Activated B cell treated with CpG ODN at 0.5 μM for 24 hours (primary cell): Measurements from ENCODE around the gene NOXO1. TPM values are rescaled to one million over a fixed set of nuclear protein-coding genes. Genes with fewer than 3 reads are reported as not detected.

ENCODE experiments used
- ATAC-seq: fragments of 200-7000 bp; cut with Tn5 transposase; one replicate; pipeline ENCODE4 v1.10.0; 2021; ENCODE audit warnings: low read depth, mild to moderate bottlenecking, moderate library complexity
- CTCF ChIA-PET: fragments of 350-600 bp; sonication (Branson Sonifier 250); formaldehyde crosslinking; loops from one replicate; lab custom pipeline; 2021; ENCODE audit warnings: antibody characterized with exemption; lab: Charles Lee
- POLR2A ChIA-PET: fragments of 350-600 bp; sonication (Branson Sonifier 250); formaldehyde crosslinking; loops from one replicate; lab custom pipeline; 2021; ENCODE audit warnings: antibody characterized with exemption; lab: Charles Lee
- DNase-seq: peaks from one replicate; pipeline ENCODE4 v3.0.0; 2022
- H3K27ac Mint-ChIP-seq: one replicate; pipeline ENCODE4 v1.8.0; 2020; ENCODE audit warnings: mixed read lengths
- H3K27me3 Mint-ChIP-seq: one replicate; pipeline ENCODE4 v1.8.0; 2021; ENCODE audit warnings: mixed read lengths
- H3K36me3 Mint-ChIP-seq: one replicate; pipeline ENCODE4 v1.8.0; 2021; ENCODE audit warnings: low read depth, mixed read lengths
- H3K4me1 Mint-ChIP-seq: one replicate; pipeline ENCODE4 v1.8.0; 2021; ENCODE audit warnings: mixed read lengths
- H3K4me3 Mint-ChIP-seq: one replicate; pipeline ENCODE4 v1.8.0; 2020; ENCODE audit warnings: mild to moderate bottlenecking, mixed read lengths
- H3K9me3 Mint-ChIP-seq: one replicate; pipeline ENCODE4 v1.8.0; 2020; ENCODE audit warnings: mixed read lengths
- CTCF ChIP-seq: fragments of 200-600 bp; IDR thresholded peaks from one replicate; pipeline ENCODE4 v1.8.0; 2022; ENCODE audit warnings: antibody characterized with exemption, mild to moderate bottlenecking
- intact Hi-C: fragments of 100-400 bp; cut with micrococcal nuclease; formaldehyde crosslinking; loops from one replicate; pipeline ENCODE4 v1.15.1; 2024
- total RNA-seq: library from RNA; stranded (reverse); gene quantifications from 2 replicates; pipeline ENCODE4 v1.2.3, GENCODE V29; 2022

Gene NOXO1
- total RNA-seq, 1 donor from 2014 or later: 0.73 TPM

DNA sequence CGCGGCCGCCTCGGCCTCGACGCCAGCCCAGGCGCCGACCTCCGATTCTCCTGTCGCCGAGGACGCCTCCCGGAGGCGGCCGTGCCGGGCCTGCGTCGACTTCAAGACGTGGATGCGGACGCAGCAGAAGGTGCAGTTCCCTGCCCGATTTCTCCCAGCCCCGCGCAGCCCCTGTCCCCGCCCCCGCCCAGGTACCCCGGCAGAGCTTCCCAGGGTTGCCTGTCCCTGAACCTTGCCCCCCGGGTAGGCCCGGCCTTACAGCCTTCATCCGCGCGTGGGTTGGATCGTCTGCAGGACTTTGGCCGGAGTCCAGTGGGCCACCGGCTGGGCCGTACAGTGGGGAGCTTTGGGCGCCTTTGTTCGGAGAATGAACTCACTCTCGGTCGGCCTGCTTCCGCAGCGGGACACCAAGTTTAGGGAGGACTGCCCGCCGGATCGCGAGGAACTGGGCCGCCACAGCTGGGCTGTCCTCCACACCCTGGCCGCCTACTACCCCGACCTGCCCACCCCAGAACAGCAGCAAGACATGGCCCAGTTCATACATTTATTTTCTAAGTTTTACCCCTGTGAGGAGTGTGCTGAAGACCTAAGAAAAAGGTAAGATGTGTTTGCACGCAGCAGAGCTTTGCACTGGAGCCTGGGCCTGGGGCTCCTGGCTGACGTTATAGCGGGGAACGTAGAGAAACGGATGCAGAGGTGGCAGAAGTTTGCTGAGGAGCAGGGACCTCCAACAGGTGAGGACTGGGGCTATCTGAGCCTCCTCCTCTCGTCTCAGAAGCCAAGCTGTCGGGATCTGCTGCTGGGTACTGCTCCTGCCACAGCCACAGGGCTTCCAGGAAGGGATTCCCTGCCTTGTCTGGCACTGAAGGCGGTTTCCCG is 3.3 kb upstream of the NOXO1 start:
- peaks cover 16% of the 10 kb centered on the region for H3K36me3 Mint-ChIP-seq
- ChIA-PET POLR2A (interaction anchor here (0.6 to 21.9 kb wide), 9 partner anchors 7 to 658 kb away, joined by 3 to 351 read pairs (median 5); partner anchors contain the start of genes NDUFB10, RNF151, RPS2 and TBL3), CTCF (interaction anchor here (0.8 to 1.2 kb wide), 2 partner anchors 19 to 156 kb away, joined by 3 to 6 read pairs; no protein-coding TSS in a partner anchor)
- H3K27ac Mint-ChIP-seq: peak overlapping the region; percentile 35
- H3K4me3 Mint-ChIP-seq: peak overlapping the region; percentile 76
- peaks cover 30% of the 10 kb centered on the region for H3K4me1 Mint-ChIP-seq
- H3K9me3 Mint-ChIP-seq: no peaks in the 10 kb centered on the region
- intact Hi-C loops: loop anchor here (1.0 kb wide), 3 partner anchors 8 to 20 kb away; partner anchors contain the start of gene RPS2
- H3K27me3 Mint-ChIP-seq: peaks cover 14% of the 10 kb centered on the region
- no peak for TF ChIP-seq CTCF
- DNase-seq (no peak), ATAC-seq (peak; percentile 10)

GRCh38 chr16:1983544-1984346 is 2.5 kb upstream of the NOXO1 start, which contains the start of gene GFER:
Gene GFER (plus strand): TSS chr16:1984193. CDS start chr16:1984219, 26 bp downstream.
- H3K27me3 Mint-ChIP-seq: peaks cover 14% of the 10 kb centered on the region
- no peak for TF ChIP-seq CTCF
- ChIA-PET POLR2A (interaction anchor here (0.6 to 21.9 kb wide), 8 partner anchors 8 to 657 kb away, joined by 3 to 351 read pairs (median 6); partner anchors contain the start of genes NDUFB10, RNF151, RPS2 and TBL3), CTCF (interaction anchor here (0.8 to 1.2 kb wide), 2 partner anchors 20 to 156 kb away, joined by 3 to 6 read pairs; no protein-coding TSS in a partner anchor)
- peaks cover 16% of the 10 kb centered on the region for H3K36me3 Mint-ChIP-seq
- H3K9me3 Mint-ChIP-seq: no peaks in the 10 kb centered on the region
- peak within 1 kb of the TSS; percentile 35 for H3K27ac Mint-ChIP-seq
- peak; percentile 80 for DNase-seq
- ATAC-seq: peak; percentile 92
- peaks cover 27% of the 10 kb centered on the region for H3K4me1 Mint-ChIP-seq
- peak within 1 kb of the TSS; percentile 83 for H3K4me3 Mint-ChIP-seq
- intact Hi-C loops: loop anchor here (1.0 kb wide), 3 partner anchors 9 to 19 kb away; partner anchors contain the start of gene RPS2

- Mint-ChIP-seq H3K27me3 (peaks cover 14% of the 10 kb centered on the region), H3K27ac (peak overlapping the region; percentile 24), H3K36me3 (peaks cover 20% of the 10 kb centered on the region), H3K4me1 (peaks cover 23% of the 10 kb centered on the region), H3K9me3 (no peaks in the 10 kb centered on the region), H3K4me3 (peak overlapping the region; percentile 83)
- intact Hi-C loops: no loop called here
- no peak for DNase-seq
- CTCF ChIA-PET: no interaction called here
- TF ChIP-seq CTCF: no peak
- ATAC-seq: no peak
- POLR2A ChIA-PET: interaction anchor here (1.2 to 21.9 kb wide), 7 partner anchors 9 to 172 kb away, joined by 3 to 351 read pairs (median 11); partner anchors contain the start of genes NDUFB10, RNF151, RPS2 and TBL3
Observed at GRCh38 chr16:1982991-1983543, 1.8 kb upstream of the NOXO1 start.

DNA sequence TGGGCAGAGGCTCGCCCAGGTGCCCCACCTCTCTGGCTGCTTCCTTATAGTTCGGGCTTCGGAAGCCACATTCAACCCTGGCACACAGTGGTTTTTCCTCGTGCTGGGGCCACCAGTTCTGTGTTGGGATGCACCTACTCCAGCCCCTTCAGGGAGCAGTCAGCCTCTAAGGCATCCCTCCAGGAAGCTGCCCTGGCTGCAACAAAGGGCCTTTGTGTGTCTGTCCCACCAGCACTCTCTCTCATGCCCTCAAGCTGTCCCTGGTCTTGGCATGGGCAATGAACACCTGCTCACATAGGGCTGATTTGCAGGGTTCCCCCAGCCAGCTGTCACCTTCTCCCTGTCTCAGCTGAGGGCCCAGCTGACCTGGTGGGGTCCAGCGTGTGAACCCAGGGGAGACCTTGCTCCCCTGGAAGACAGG is 754 bp upstream of the NOXO1 start:
- no peaks in the 10 kb centered on the region for H3K9me3 Mint-ChIP-seq
- ATAC-seq (no peak), DNase-seq (no peak)
- intact Hi-C loops: no loop called here
- H3K36me3 Mint-ChIP-seq: peaks cover 24% of the 10 kb centered on the region
- peaks cover 14% of the 10 kb centered on the region for H3K27me3 Mint-ChIP-seq
- ChIA-PET CTCF (interaction anchor here (1.2 kb wide), 1 partner anchor 11 kb away, joined by 3 read pairs; no protein-coding TSS in a partner anchor), POLR2A (interaction anchor here (0.6 to 21.9 kb wide), 7 partner anchors 9 to 371 kb away, joined by 3 to 351 read pairs (median 9); partner anchors contain the start of genes MSRB1, NDUFB10, RNF151 and RPS2)
- H3K4me1 Mint-ChIP-seq: peaks cover 23% of the 10 kb centered on the region
- TF ChIP-seq CTCF: no peak
- no peak overlapping the region for H3K27ac Mint-ChIP-seq
- H3K4me3 Mint-ChIP-seq: no peak overlapping the region
